ENCODE measurements around the gene DND1. TPM values are rescaled to one million over a fixed set of nuclear protein-coding genes. Genes with fewer than 3 reads are reported as not detected.
"Not testable (repeated sequence)": the region's sequence is repeated elsewhere in the genome, so short reads cannot be mapped to it uniquely, and the experiment has no call there.

DND1 gene
- total RNA-seq, 1 donor from 2014 or later: 1.2 TPM

- Histone ChIP-seq H3K27me3 (ENCODE audit: low read depth) (no peaks in the 10 kb centered on the region), H3K4me3 (no peak overlapping the region), H3K27ac (no peak overlapping the region), H3K4me1 (peaks cover 40% of the 10 kb centered on the region), H3K9me3 (no peaks in the 10 kb centered on the region), H3K36me3 (peaks cover 40% of the 10 kb centered on the region)
- ATAC-seq (no peak), DNase-seq (no peak)
- intact Hi-C loops (cut with DNase I): no loop called here
- TF ChIP-seq, protein P1, sequence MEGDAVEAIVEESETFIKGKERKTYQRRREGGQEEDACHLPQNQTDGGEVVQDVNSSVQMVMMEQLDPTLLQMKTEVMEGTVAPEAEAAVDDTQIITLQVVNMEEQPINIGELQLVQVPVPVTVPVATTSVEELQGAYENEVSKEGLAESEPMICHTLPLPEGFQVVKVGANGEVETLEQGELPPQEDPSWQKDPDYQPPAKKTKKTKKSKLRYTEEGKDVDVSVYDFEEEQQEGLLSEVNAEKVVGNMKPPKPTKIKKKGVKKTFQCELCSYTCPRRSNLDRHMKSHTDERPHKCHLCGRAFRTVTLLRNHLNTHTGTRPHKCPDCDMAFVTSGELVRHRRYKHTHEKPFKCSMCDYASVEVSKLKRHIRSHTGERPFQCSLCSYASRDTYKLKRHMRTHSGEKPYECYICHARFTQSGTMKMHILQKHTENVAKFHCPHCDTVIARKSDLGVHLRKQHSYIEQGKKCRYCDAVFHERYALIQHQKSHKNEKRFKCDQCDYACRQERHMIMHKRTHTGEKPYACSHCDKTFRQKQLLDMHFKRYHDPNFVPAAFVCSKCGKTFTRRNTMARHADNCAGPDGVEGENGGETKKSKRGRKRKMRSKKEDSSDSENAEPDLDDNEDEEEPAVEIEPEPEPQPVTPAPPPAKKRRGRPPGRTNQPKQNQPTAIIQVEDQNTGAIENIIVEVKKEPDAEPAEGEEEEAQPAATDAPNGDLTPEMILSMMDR (IDR thresholded peaks at IDR 0.05): no peak
Observed at GRCh38 chr5:140641716-140642115, 31.7 kb downstream of the DND1 start.

GRCh38 chr5:140639148-140639981 lies 34.0 kb downstream of the DND1 start, which contains the start of gene TMCO6:
Gene TMCO6, plus strand, starts transcription at chr5:140639451. Its CDS starts 77 bp downstream, at chr5:140639528.
- peaks cover 26% of the 10 kb centered on the region for H3K36me3 ChIP-seq
- peaks cover 33% of the 10 kb centered on the region for H3K4me1 ChIP-seq
- peak; percentile 99 for DNase-seq

GRCh38 chr5:140638898-140639147 lies 34.6 kb downstream of the DND1 start:
- H3K4me3 ChIP-seq: peak overlapping the region; percentile 91

More at GRCh38 chr5:140639148-140639981, 34.0 kb downstream of the DND1 start, which contains the start of gene TMCO6:
- intact Hi-C loops (cut with DNase I): loop anchor here (10.0 kb wide), 1 partner anchor 75 kb away; the partner anchor contains the start of genes APBB3 and SLC35A4
- Histone ChIP-seq H3K27ac (peak within 1 kb of the TSS; percentile 84), H3K9me3 (no peaks in the 10 kb centered on the region), H3K27me3 (ENCODE audit: low read depth) (no peaks in the 10 kb centered on the region), H3K4me3 (peak within 1 kb of the TSS; percentile 91)
- ATAC-seq: peak; percentile 99
- TF ChIP-seq, protein P1 (IDR thresholded peaks at IDR 0.05): peak; percentile 72

GRCh38 chr5:140637371-140638100 lies 35.8 kb downstream of the DND1 start:
- peaks cover 45% of the 10 kb centered on the region for H3K4me1 ChIP-seq
- no peaks in the 10 kb centered on the region for H3K27me3 ChIP-seq (ENCODE audit: low read depth)
- H3K27ac ChIP-seq: no peak overlapping the region
- DNase-seq (no peak), ATAC-seq (no peak)
- H3K4me3 ChIP-seq: no peak overlapping the region
- TF ChIP-seq, protein P1 (IDR thresholded peaks at IDR 0.05): no peak
- intact Hi-C loops (cut with DNase I): loop anchor here (10.0 kb wide), 1 partner anchor 73 kb away; the partner anchor contains the start of genes APBB3 and SLC35A4
- H3K36me3 ChIP-seq: peaks cover 7% of the 10 kb centered on the region
- H3K9me3 ChIP-seq: no peaks in the 10 kb centered on the region

More at GRCh38 chr5:140638898-140639147, 34.6 kb downstream of the DND1 start:
- not testable (repeated sequence) for H3K9me3 ChIP-seq; H3K27me3 ChIP-seq (ENCODE audit: low read depth); DNase-seq
- Histone ChIP-seq H3K27ac (peak overlapping the region; percentile 84), H3K36me3 (peaks cover 20% of the 10 kb centered on the region), H3K4me1 (peaks cover 38% of the 10 kb centered on the region)
- intact Hi-C loops (cut with DNase I): loop anchor here (10.0 kb wide), 1 partner anchor 74 kb away; the partner anchor contains the start of genes APBB3 and SLC35A4
- ATAC-seq: peak in 1 of 2 donors; percentile 1

DNA sequence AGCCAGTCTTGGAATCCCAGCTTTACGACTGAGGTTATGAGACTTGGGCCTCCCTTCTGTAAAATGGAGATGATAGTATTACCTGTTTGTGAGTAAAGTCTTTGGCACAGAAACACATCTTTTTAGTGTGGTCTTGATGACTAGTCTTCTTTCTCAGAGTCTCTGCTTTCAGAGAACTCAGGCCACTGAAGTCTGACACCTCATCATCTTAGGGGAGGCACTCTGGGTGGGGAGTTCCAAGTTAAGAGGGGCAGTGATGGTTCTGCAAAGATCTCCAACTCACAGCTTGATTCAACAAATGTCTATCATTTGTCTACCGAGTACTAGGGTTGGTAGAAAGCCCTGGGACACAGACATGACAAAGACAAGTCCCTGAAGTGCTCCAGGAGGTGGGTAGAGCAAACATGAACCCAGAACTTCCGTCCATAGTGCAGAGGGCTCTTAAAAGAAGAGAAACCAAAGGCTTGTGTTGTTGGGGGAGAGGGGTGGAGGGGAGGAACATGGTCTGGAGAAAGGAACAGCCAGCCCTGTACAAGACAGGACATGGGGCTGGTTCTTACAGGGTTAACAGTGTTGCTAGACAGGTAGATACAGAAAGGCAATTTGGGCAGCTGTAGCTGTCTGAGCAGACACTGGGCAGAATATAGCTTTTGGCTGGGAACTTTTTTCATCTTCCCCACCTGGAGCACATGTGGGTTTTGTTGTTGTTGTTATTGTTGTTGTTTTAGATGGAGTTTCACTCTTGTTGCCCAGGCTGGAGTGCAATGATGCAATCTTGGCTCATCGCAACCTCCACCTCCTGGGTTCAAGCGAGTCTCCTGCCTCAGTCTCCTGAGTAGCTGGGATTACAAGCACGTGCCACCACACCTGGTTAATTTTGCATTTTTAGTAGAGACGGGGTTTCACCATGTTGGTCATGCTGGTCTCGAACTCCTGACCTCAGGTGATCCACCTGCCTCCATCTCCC lies 37.8 kb downstream of the DND1 start:
- H3K27me3 ChIP-seq (ENCODE audit: low read depth): no peaks in the 10 kb centered on the region
- H3K4me3 ChIP-seq: no peak overlapping the region
- no peak overlapping the region for H3K27ac ChIP-seq
- DNase-seq (no peak), ATAC-seq (no peak)
- intact Hi-C loops (cut with DNase I): loop anchor here (10.0 kb wide), 1 partner anchor 71 kb away; the partner anchor contains the start of genes APBB3 and SLC35A4
- H3K36me3 ChIP-seq: no peaks in the 10 kb centered on the region
- TF ChIP-seq, protein P1 (IDR thresholded peaks at IDR 0.05): no peak
- H3K9me3 ChIP-seq: no peaks in the 10 kb centered on the region
- peaks cover 60% of the 10 kb centered on the region for H3K4me1 ChIP-seq
